ENCODE measurements around the gene TTLL3. TPM values are rescaled to one million over a fixed set of nuclear protein-coding genes. Genes with fewer than 3 reads are reported as not detected.

Gene TTLL3
- total and polyA plus RNA-seq, 2 of the 8 experiments (the other 6 are each of a cell fraction or from before 2014, with no cell fraction given): 5.9 to 8.9 TPM

GRCh38 chr3:9792405-9793160 lies 17.5 kb upstream of the TTLL3 start, which contains the start of the genes ARPC4 and TADA3:
Gene ARPC4 (plus strand): TSS chr3:9793082. CDS start chr3:9793122, 40 bp downstream.
Gene TADA3 (minus strand): TSS chr3:9792473. CDS start chr3:9791466, 1,007 bp downstream.
- H3K4me2 ChIP-seq (ENCODE audit: insufficient read depth in 1 of 2, low read depth in 2 of 2, low read length in 2 of 2): peak within 1 kb of the TSS; percentile 83 to 96
- peak within 1 kb of the TSS; percentile 92 for H2BK12ac ChIP-seq (ENCODE audit: low read depth, low read length)
- H3K79me1 ChIP-seq (ENCODE audit: low read depth, low read length): peaks cover 9% of the 10 kb centered on the region
- FAIRE-seq (no peak), DNase-seq (ENCODE audit: low read depth in 1 of 2, low spot score in 2 of 2) (peak; percentile 80 to 89)
- H2BK5ac ChIP-seq (ENCODE audit: low read depth, low read length): peak within 1 kb of the TSS; percentile 99
- H3K23me2 ChIP-seq (ENCODE audit: low read depth, low read length): peaks cover 8% of the 10 kb centered on the region
- H3K4me3 ChIP-seq (ENCODE audit: extremely low read depth in 1 of 4, insufficient read depth in 2 of 4, low read depth in 3 of 4, low read length in 4 of 4): peak within 1 kb of the TSS; percentile 89 to 98 (median 95)
- H3K27me3 ChIP-seq (replicated peaks in 1 of 4; ENCODE audit: control insufficient read depth in 3 of 4, extremely low read depth in 1 of 4, insufficient read depth in 3 of 4, low read length in 3 of 4): no peaks in the 10 kb centered on the region
- H3K9me3 ChIP-seq (ENCODE audit: insufficient read depth in 2 of 2, low read depth in 1 of 2, low read length in 1 of 2): no peaks in the 10 kb centered on the region
- H4K91ac ChIP-seq (replicated peaks; ENCODE audit: insufficient read length, low read length): peak within 1 kb of the TSS; percentile 95
- peak within 1 kb of the TSS; percentile 95 for H3K4ac ChIP-seq (replicated peaks; ENCODE audit: insufficient read length, low read depth, low read length)
- no peak within 1 kb of the TSS for H3K14ac ChIP-seq (ENCODE audit: insufficient read length)
- H2BK15ac ChIP-seq (ENCODE audit: low read length): peak within 1 kb of the TSS; percentile 34; the same call in 1 of the 2 replicates
- H3K18ac ChIP-seq (ENCODE audit: extremely low read depth, low read length): peak within 1 kb of the TSS; percentile 99
- WGBS, 2 experiments (ENCODE audit: extremely low coverage in 1 of 2, insufficient coverage in 1 of 2, insufficient read length in 1 of 2, insufficient replicate concordance in 2 of 2, low coverage in 1 of 2, low lambda C conversion rate in 2 of 2, missing lambda C conversion rate in 1 of 2): 0% methylated on average over 56 of the region's 65 CpGs; no CpG with 5 or more reads in 1 of the 2 experiments
- peak within 1 kb of the TSS; percentile 93 for H2BK120ac ChIP-seq (replicated peaks; ENCODE audit: low read depth, low read length)
- H2BK20ac ChIP-seq (ENCODE audit: low read length): 0 out of 2 replicates have a peak within 1 kb of the TSS, but pooled peaks have one; percentile 97
- H4K20me1 ChIP-seq (replicated peaks in 1 of 2; ENCODE audit: control insufficient read depth in 1 of 2, insufficient read depth in 2 of 2, low read length in 2 of 2): no peaks in the 10 kb centered on the region
- H3K56ac ChIP-seq (replicated peaks; ENCODE audit: insufficient read length, low read depth, low read length): peak within 1 kb of the TSS; percentile 97
- H3K27ac ChIP-seq (ENCODE audit: low read depth, low read length): peak within 1 kb of the TSS; percentile 98
- peaks cover 2 to 29% (median 17%) of the 10 kb centered on the region in 4 experiments; a peak in 7 of 8 replicates for H3K36me3 ChIP-seq (ENCODE audit: control insufficient read depth in 2 of 4, insufficient read depth in 4 of 4, low read length in 3 of 4)
- H2AFZ ChIP-seq (ENCODE audit: low read length): 0 out of 2 replicates have a peak within 1 kb of the TSS, but pooled peaks have one; percentile 18
- H2AK5ac ChIP-seq (ENCODE audit: low read depth, low read length): peak within 1 kb of the TSS; percentile 94; the same call in 1 of the 2 replicates
- H3K23ac ChIP-seq (ENCODE audit: insufficient read length): peak within 1 kb of the TSS; percentile 57
- H4K5ac ChIP-seq (ENCODE audit: insufficient read length, low read depth, low read length): peak within 1 kb of the TSS; percentile 98
- peak within 1 kb of the TSS; percentile 97 for H4K8ac ChIP-seq (ENCODE audit: extremely low read depth, insufficient read depth, low read length)
- ChIA-PET CTCF (ENCODE audit: partially characterized antibody) (interaction anchor here (0.6 to 1.2 kb wide), 6 partner anchors 9 to 282 kb away, joined by 3 to 6 read pairs (median 4); partner anchors contain the start of gene OGG1), POLR2A (ENCODE audit: partially characterized antibody) (interaction anchor here (0.6 to 5.5 kb wide), 23 partner anchors 9 to 430 kb away, joined by 3 to 71 read pairs (median 4); partner anchors contain the start of genes BRPF1, CAMK1, CRELD1 and EMC3)
- peaks cover 0 to 40% of the 10 kb centered on the region in 2 experiments; a peak in 2 of 4 replicates for H3K79me2 ChIP-seq (ENCODE audit: control insufficient read depth in 1 of 2, insufficient read depth in 2 of 2, low read length in 2 of 2)
- H3K9ac ChIP-seq (replicated peaks in 1 of 4; ENCODE audit: extremely low read depth in 1 of 4, low read depth in 3 of 4, low read length in 3 of 4): peak within 1 kb of the TSS; percentile 94 to 99 (median 96)
- H3K4me1 ChIP-seq (replicated peaks in 1 of 4; ENCODE audit: control insufficient read depth in 3 of 4, insufficient read depth in 4 of 4, low read length in 3 of 4): peaks cover 0 to 8% (median 0%) of the 10 kb centered on the region in 4 experiments; a peak in 2 of 7 replicates
- no peak for TF ChIP-seq RBBP5 (IDR thresholded peaks at IDR 0.05; ENCODE audit: borderline replicate concordance, low read depth, low read length)
- peak; percentile 76 for TF ChIP-seq TAF1 (IDR thresholded peaks at IDR 0.05; ENCODE audit: low read depth, low read length)
- TF ChIP-seq RXRA (IDR thresholded peaks at IDR 0.05; ENCODE audit: insufficient read depth, low read depth, low read length): no peak

Measured in H1 (cell line).